ENCODE results near the gene SORBS1. TPM values are rescaled to one million over a fixed set of nuclear protein-coding genes. Genes with fewer than 3 reads are reported as not detected.
A peak's percentile ranks its signal among the peaks of the same experiment; 100 is the strongest.

The SORBS1 gene
- total and polyA plus RNA-seq, 2 of the 13 experiments (the other 11 are each of a cell fraction or from before 2014, with no cell fraction given), result 16.8 to 39.8 TPM

DNA sequence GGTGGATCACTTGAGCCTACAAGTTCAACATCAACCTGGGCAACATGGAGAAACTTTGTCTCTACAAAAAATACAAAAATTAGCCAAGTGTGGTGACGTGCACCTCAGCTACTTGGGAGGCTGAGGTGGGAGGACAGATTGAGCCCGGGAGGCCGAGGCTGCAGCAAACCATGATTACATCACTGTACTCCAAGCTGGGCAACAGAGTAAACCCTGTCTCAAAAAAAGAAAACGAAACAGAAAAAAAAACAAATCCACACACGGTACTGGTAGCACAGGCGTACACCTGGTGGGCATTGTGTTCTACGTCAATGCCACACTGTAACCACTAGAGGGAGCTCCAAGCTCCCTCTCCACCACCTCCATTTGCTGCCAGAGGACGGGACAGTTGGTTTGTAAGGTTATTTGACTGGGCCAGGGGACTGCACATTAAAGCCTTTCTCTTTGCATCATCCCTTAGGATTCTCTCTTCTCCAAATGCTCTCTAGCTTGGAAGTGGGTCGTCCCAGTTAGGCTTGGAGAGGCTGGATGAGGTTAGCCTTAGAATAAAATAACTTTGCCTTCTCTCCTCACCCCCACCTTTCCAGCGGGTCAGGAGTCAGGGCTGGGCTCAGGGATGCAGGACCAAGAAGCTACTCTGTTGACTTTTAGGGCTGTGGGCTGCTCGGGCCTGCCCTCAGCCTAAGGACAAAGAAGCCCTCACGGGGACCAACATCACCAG, 130.8 kb downstream of the SORBS1 start (continued):
- TF ChIP-seq NFAT5 (CRISPR knock-in tag; IDR thresholded peaks at IDR 0.05) (no peak), ZNF274 (CRISPR knock-in tag; IDR thresholded peaks at IDR 0.05) (no peak), CREB1 (IDR thresholded peaks at IDR 0.05) (no peak; the same call in 1 of the 2 replicates), CREB1 (CRISPR knock-in tag; IDR thresholded peaks at IDR 0.05) (peak; percentile 79), KIAA2018 (CRISPR knock-in tag; IDR thresholded peaks at IDR 0.05; ENCODE audit: borderline replicate concordance) (no peak), KDM2A (CRISPR knock-in tag; IDR thresholded peaks at IDR 0.05; ENCODE audit: borderline replicate concordance, low read depth) (0 out of 2 replicates have a peak, but pooled peaks have one; percentile 40), ARNT2 (CRISPR knock-in tag; IDR thresholded peaks at IDR 0.05; ENCODE audit: low read depth) (no peak), FOXC1 (CRISPR knock-in tag; IDR thresholded peaks at IDR 0.05; ENCODE audit: borderline replicate concordance) (no peak), KAT2B (IDR thresholded peaks at IDR 0.05; ENCODE audit: borderline replicate concordance, low read depth, low read length) (no peak), U2AF1 (optimal IDR thresholded peaks at IDR 0.05; ENCODE audit: low read depth, low read length) (no peak)
- TF ChIP-seq, protein P1, sequence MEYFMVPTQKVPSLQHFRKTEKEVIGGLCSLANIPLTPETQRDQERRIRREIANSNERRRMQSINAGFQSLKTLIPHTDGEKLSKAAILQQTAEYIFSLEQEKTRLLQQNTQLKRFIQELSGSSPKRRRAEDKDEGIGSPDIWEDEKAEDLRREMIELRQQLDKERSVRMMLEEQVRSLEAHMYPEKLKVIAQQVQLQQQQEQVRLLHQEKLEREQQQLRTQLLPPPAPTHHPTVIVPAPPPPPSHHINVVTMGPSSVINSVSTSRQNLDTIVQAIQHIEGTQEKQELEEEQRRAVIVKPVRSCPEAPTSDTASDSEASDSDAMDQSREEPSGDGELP (IDR thresholded peaks at IDR 0.05; ENCODE audit: borderline replicate concordance, low read depth), result no peak
- TF ChIP-seq, protein P2, sequence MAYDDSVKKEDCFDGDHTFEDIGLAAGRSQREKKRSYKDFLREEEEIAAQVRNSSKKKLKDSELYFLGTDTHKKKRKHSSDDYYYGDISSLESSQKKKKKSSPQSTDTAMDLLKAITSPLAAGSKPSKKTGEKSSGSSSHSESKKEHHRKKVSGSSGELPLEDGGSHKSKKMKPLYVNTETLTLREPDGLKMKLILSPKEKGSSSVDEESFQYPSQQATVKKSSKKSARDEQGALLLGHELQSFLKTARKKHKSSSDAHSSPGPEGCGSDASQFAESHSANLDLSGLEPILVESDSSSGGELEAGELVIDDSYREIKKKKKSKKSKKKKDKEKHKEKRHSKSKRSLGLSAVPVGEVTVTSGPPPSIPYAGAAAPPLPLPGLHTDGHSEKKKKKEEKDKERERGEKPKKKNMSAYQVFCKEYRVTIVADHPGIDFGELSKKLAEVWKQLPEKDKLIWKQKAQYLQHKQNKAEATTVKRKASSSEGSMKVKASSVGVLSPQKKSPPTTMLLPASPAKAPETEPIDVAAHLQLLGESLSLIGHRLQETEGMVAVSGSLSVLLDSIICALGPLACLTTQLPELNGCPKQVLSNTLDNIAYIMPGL (CRISPR knock-in tag; IDR thresholded peaks at IDR 0.05; ENCODE audit: borderline replicate concordance in 1 of 2, low read depth in 1 of 2), result peak; percentile 22 to 66; a peak in 1 of 4 replicates
